GM23338 (cell line): ENCODE data around the gene ZFR2. TPM values are rescaled to one million over a fixed set of nuclear protein-coding genes. Genes with fewer than 3 reads are reported as not detected.

Experiments used
- ATAC-seq: fragments of 200-7000 bp; cut with Tn5 transposase; 3 replicates; pipeline ENCODE4 v1.9.1; 2020
- DNase-seq: peaks from one replicate; pipeline ENCODE4 v3.0.0-alpha.2; 2015; ENCODE audit warnings: low spot score
- H2AFZ ChIP-seq: fragments of 200-600 bp; sonication (generic); 2 replicates; pipeline ENCODE4 v1.8.0; 2016; ENCODE audit warnings: antibody characterized with exemption, mild to moderate bottlenecking, moderate library complexity
- H3F3A ChIP-seq: fragments of 200-600 bp; sonication (generic); replicated peaks from 2 replicates; pipeline ENCODE4 v1.8.0; 2017; ENCODE audit warnings: antibody characterized with exemption, mixed run types, low read depth
- H3K27ac ChIP-seq: fragments of 200-600 bp; sonication (generic); 2 replicates; pipeline ENCODE4 v1.6.1; 2016; ENCODE audit warnings: low read depth
- H3K27me3 ChIP-seq: fragments of 200-600 bp; sonication (generic); 2 replicates; pipeline ENCODE4 v1.8.0; 2016; ENCODE audit warnings: mild to moderate bottlenecking, mixed run types, moderate library complexity; ENCODE audit not compliant: insufficient read depth
- H3K36me3 ChIP-seq: fragments of 200-600 bp; sonication (generic); 2 replicates; pipeline ENCODE4 v1.8.0; 2016; ENCODE audit warnings: mild to moderate bottlenecking; ENCODE audit not compliant: insufficient read depth
- H3K4me1 ChIP-seq: fragments of 200-600 bp; sonication (generic); 2 replicates; pipeline ENCODE4 v1.8.0; 2016; ENCODE audit warnings: mild to moderate bottlenecking, moderate library complexity; ENCODE audit not compliant: insufficient read depth
- H3K4me2 ChIP-seq: fragments of 200-600 bp; sonication (generic); 2 replicates; pipeline ENCODE4 v1.7.1; 2017; ENCODE audit warnings: mixed run types
- H3K4me3 ChIP-seq: fragments of 200-600 bp; sonication (generic); 2 replicates; pipeline ENCODE4 v1.6.1; 2016; ENCODE audit warnings: mixed run types
- H3K79me2 ChIP-seq: fragments of 200-600 bp; sonication (generic); replicated peaks from 2 replicates; pipeline ENCODE4 v1.8.0; 2017; ENCODE audit warnings: mild to moderate bottlenecking; ENCODE audit not compliant: insufficient read depth
- H3K9me2 ChIP-seq: fragments of 200-600 bp; sonication (generic); 2 replicates; pipeline ENCODE4 v1.8.0; 2017; ENCODE audit not compliant: insufficient read depth
- H4K20me1 ChIP-seq: fragments of 200-600 bp; sonication (generic); replicated peaks from 2 replicates; pipeline ENCODE4 v1.8.0; 2017; ENCODE audit warnings: mild to moderate bottlenecking; ENCODE audit not compliant: insufficient read depth
- H3K27ac Mint-ChIP-seq: 2 replicates; pipeline ENCODE4 v1.8.0; 2020; ENCODE audit warnings: inconsistent platforms, mild to moderate bottlenecking, moderate library complexity, mixed read lengths
- H3K27me3 Mint-ChIP-seq: 3 replicates; pipeline ENCODE4 v1.8.0; 2022; ENCODE audit warnings: low read depth, mild to moderate bottlenecking, moderate library complexity, mixed read lengths, inconsistent platforms; ENCODE audit not compliant: insufficient read depth, poor library complexity
- H3K36me3 Mint-ChIP-seq: 3 replicates; pipeline ENCODE4 v1.8.0; 2021; ENCODE audit warnings: low read depth, mild to moderate bottlenecking, inconsistent platforms, moderate library complexity, mixed read lengths
- H3K4me1 Mint-ChIP-seq: 3 replicates; pipeline ENCODE4 v1.8.0; 2020; ENCODE audit warnings: mild to moderate bottlenecking, inconsistent platforms, mixed read lengths
- H3K4me3 Mint-ChIP-seq: 3 replicates; pipeline ENCODE4 v1.8.0; 2021; ENCODE audit warnings: moderate library complexity, mild to moderate bottlenecking, inconsistent platforms, mixed read lengths
- H3K9me3 Mint-ChIP-seq: 3 replicates; pipeline ENCODE4 v1.8.0; 2020; ENCODE audit warnings: moderate library complexity, mild to moderate bottlenecking, inconsistent platforms, mixed read lengths
- CREB1 ChIP-seq: fragments of 250-450 bp; sonication (Bioruptor Pico); IDR thresholded peaks from 2 replicates; pipeline ENCODE4 v1.5.0; 2020; ENCODE audit warnings: low read depth, mild to moderate bottlenecking, moderate library complexity
- EZH2 ChIP-seq: fragments of 200-600 bp; sonication (generic); IDR thresholded peaks from one replicate; pipeline ENCODE4 v1.8.0; 2017; ENCODE audit warnings: antibody characterized with exemption, mild to moderate bottlenecking, low read depth; ENCODE audit not compliant: unreplicated experiment
- EZH2phosphoT487 ChIP-seq: fragments of 200-600 bp; sonication (generic); IDR thresholded peaks from one replicate; pipeline ENCODE4 v1.8.1; 2018; ENCODE audit warnings: antibody characterized with exemption; ENCODE audit not compliant: unreplicated experiment
- JUNB ChIP-seq: IDR thresholded peaks from one replicate; pipeline ENCODE4 v1.6.1; 2016; ENCODE audit warnings: antibody characterized with exemption; ENCODE audit not compliant: unreplicated experiment
- NANOG ChIP-seq: IDR thresholded peaks from 2 replicates; pipeline ENCODE4 v1.6.1; 2016; ENCODE audit warnings: antibody characterized with exemption, borderline replicate concordance
- POLR2AphosphoS5 ChIP-seq: IDR thresholded peaks from 2 replicates; pipeline ENCODE4 v1.6.1; 2016; ENCODE audit warnings: antibody characterized with exemption, low read depth
- STAT1 ChIP-seq: IDR thresholded peaks from one replicate; pipeline ENCODE4 v1.6.1; 2016; ENCODE audit warnings: antibody characterized with exemption; ENCODE audit not compliant: unreplicated experiment
- ZNF114 ChIP-seq: fragments of 250-450 bp; sonication (Bioruptor Pico); IDR thresholded peaks from 2 replicates; pipeline ENCODE4 v1.5.0; 2020; ENCODE audit warnings: mild to moderate bottlenecking, moderate library complexity
- ZNF331 ChIP-seq: fragments of 250-450 bp; sonication (Bioruptor Pico); IDR thresholded peaks from 2 replicates; pipeline ENCODE4 v1.5.0; 2020; ENCODE audit warnings: low read depth, mild to moderate bottlenecking, moderate library complexity
- polyA plus RNA-seq: library from polyadenylated mRNA; unstranded; fragments of >200 nt; fragmentation: Nextera tagmentation; extraction: Ambion mirVana; gene quantifications from 2 replicates; pipeline ENCODE4 v1.2.1, GENCODE V29; 2016
- total RNA-seq: library from RNA; depleted of rRNA; stranded (reverse); fragments of >200 nt; shearing (Covaris generic); gene quantifications from 2 replicates; pipeline ENCODE4 v1.2.3, GENCODE V29; 2014
- TF ChIP-seq, protein P1 (sequence below): IDR thresholded peaks from 2 replicates; pipeline ENCODE4 v1.6.1; 2016; ENCODE audit warnings: antibody characterized with exemption
- TF ChIP-seq, protein P2 (sequence below): fragments of 250-450 bp; sonication (Bioruptor Pico); IDR thresholded peaks from 2 replicates; pipeline ENCODE4 v1.5.0; 2020; ENCODE audit warnings: mild to moderate bottlenecking, moderate library complexity
- TF ChIP-seq, protein P3 (sequence below), 2 experiments: fragments of 200-600 bp in 1 of 2; sonication (generic) in 1 of 2; conservative IDR thresholded peaks; 2 replicates each; pipeline versions ENCODE4 v1.5.1 to v1.6.1; 2016 to 2017; ENCODE audit warnings: antibody characterized with exemption in 2 of 2, low read depth in 2 of 2, mild to moderate bottlenecking in 2 of 2, moderate library complexity in 1 of 2
- TF ChIP-seq, protein P4 (sequence below): IDR thresholded peaks from one replicate; pipeline ENCODE4 v1.6.1; 2018; ENCODE audit warnings: antibody characterized with exemption; ENCODE audit not compliant: unreplicated experiment

The ZFR2 gene
- total and polyA plus RNA-seq, 2 experiments from 2014 or later = 15.8 to 31.3 TPM

DNA sequence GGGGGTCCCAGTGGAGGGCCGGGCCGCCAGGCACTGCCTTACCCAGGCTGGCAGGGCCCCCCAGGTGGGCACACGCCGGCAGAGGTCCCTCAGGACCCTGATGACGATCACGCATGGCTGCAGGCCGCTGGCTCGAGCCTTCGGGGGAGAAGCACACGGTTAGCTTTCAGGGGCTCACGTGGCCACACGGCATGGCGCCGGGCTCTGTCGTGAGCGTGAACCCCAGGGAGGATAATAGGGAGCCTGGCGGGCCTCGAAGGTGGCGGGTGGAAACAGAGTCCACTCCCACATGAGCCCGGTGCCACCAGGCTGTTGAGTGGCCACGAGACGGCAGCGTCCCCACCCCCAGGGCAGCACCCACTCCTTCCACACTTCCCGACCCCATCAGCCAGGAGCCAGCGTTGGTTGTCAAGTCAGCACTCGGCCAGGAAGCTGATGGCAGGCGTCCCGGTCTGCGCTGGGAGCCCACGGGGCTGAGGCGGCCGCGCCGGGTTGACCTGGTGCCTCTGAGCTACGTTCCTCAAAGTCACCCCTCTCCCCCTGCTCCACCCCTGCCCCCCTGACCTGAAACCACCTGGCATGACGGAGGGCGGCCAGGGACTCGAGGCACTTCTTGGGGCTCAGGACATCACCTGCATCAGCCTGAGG is 58.0 kb downstream of the ZFR2 start:
- Histone ChIP-seq H3K4me1 (no peaks in the 10 kb centered on the region), H3F3A (peaks cover 9% of the 10 kb centered on the region), H3K79me2 (no peaks in the 10 kb centered on the region), H3K4me3 (no peak overlapping the region), H4K20me1 (no peaks in the 10 kb centered on the region), H3K27me3 (no peaks in the 10 kb centered on the region), H3K36me3 (no peaks in the 10 kb centered on the region), H2AFZ (no peak overlapping the region), H3K27ac (no peak overlapping the region), H3K4me2 (no peak overlapping the region), H3K9me2 (no peaks in the 10 kb centered on the region)
- no peaks in the 10 kb centered on the region; the same call in 2 of the 3 replicates for H3K4me1 Mint-ChIP-seq
- no peak overlapping the region for H3K27ac Mint-ChIP-seq
- TF ChIP-seq EZH2phosphoT487 = no peak
- no peak for TF ChIP-seq ZNF331 (CRISPR knock-in tag)
- no peak for TF ChIP-seq CREB1 (CRISPR knock-in tag)
- TF ChIP-seq, protein P1, sequence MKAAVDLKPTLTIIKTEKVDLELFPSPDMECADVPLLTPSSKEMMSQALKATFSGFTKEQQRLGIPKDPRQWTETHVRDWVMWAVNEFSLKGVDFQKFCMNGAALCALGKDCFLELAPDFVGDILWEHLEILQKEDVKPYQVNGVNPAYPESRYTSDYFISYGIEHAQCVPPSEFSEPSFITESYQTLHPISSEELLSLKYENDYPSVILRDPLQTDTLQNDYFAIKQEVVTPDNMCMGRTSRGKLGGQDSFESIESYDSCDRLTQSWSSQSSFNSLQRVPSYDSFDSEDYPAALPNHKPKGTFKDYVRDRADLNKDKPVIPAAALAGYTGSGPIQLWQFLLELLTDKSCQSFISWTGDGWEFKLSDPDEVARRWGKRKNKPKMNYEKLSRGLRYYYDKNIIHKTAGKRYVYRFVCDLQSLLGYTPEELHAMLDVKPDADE = no peak
- no peak for TF ChIP-seq NANOG
- TF ChIP-seq POLR2AphosphoS5 = no peak
- TF ChIP-seq JUNB = no peak
- no peak for TF ChIP-seq EZH2
- no peak for TF ChIP-seq ZNF114 (CRISPR knock-in tag)
- TF ChIP-seq, protein P2, sequence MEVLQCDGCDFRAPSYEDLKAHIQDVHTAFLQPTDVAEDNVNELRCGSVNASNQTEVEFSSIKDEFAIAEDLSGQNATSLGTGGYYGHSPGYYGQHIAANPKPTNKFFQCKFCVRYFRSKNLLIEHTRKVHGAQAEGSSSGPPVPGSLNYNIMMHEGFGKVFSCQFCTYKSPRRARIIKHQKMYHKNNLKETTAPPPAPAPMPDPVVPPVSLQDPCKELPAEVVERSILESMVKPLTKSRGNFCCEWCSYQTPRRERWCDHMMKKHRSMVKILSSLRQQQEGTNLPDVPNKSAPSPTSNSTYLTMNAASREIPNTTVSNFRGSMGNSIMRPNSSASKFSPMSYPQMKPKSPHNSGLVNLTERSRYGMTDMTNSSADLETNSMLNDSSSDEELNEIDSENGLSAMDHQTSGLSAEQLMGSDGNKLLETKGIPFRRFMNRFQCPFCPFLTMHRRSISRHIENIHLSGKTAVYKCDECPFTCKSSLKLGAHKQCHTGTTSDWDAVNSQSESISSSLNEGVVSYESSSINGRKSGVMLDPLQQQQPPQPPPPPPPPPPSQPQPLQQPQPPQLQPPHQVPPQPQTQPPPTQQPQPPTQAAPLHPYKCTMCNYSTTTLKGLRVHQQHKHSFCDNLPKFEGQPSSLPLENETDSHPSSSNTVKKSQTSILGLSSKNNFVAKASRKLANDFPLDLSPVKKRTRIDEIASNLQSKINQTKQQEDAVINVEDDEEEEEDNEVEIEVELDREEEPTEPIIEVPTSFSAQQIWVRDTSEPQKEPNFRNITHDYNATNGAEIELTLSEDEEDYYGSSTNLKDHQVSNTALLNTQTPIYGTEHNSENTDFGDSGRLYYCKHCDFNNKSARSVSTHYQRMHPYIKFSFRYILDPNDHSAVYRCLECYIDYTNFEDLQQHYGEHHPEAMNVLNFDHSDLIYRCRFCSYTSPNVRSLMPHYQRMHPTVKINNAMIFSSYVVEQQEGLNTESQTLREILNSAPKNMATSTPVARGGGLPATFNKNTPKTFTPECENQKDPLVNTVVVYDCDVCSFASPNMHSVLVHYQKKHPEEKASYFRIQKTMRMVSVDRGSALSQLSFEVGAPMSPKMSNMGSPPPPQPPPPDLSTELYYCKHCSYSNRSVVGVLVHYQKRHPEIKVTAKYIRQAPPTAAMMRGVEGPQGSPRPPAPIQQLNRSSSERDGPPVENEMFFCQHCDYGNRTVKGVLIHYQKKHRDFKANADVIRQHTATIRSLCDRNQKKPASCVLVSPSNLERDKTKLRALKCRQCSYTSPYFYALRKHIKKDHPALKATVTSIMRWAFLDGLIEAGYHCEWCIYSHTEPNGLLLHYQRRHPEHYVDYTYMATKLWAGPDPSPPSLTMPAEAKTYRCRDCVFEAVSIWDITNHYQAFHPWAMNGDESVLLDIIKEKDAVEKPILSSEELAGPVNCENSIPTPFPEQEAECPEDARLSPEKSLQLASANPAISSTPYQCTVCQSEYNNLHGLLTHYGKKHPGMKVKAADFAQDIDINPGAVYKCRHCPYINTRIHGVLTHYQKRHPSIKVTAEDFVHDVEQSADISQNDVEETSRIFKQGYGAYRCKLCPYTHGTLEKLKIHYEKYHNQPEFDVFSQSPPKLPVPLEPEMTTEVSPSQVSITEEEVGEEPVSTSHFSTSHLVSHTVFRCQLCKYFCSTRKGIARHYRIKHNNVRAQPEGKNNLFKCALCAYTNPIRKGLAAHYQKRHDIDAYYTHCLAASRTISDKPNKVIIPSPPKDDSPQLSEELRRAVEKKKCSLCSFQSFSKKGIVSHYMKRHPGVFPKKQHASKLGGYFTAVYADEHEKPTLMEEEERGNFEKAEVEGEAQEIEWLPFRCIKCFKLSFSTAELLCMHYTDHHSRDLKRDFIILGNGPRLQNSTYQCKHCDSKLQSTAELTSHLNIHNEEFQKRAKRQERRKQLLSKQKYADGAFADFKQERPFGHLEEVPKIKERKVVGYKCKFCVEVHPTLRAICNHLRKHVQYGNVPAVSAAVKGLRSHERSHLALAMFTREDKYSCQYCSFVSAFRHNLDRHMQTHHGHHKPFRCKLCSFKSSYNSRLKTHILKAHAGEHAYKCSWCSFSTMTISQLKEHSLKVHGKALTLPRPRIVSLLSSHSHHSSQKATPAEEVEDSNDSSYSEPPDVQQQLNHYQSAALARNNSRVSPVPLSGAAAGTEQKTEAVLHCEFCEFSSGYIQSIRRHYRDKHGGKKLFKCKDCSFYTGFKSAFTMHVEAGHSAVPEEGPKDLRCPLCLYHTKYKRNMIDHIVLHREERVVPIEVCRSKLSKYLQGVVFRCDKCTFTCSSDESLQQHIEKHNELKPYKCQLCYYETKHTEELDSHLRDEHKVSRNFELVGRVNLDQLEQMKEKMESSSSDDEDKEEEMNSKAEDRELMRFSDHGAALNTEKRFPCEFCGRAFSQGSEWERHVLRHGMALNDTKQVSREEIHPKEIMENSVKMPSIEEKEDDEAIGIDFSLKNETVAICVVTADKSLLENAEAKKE (CRISPR knock-in tag) = no peak
- TF ChIP-seq, protein P3, sequence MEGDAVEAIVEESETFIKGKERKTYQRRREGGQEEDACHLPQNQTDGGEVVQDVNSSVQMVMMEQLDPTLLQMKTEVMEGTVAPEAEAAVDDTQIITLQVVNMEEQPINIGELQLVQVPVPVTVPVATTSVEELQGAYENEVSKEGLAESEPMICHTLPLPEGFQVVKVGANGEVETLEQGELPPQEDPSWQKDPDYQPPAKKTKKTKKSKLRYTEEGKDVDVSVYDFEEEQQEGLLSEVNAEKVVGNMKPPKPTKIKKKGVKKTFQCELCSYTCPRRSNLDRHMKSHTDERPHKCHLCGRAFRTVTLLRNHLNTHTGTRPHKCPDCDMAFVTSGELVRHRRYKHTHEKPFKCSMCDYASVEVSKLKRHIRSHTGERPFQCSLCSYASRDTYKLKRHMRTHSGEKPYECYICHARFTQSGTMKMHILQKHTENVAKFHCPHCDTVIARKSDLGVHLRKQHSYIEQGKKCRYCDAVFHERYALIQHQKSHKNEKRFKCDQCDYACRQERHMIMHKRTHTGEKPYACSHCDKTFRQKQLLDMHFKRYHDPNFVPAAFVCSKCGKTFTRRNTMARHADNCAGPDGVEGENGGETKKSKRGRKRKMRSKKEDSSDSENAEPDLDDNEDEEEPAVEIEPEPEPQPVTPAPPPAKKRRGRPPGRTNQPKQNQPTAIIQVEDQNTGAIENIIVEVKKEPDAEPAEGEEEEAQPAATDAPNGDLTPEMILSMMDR (conservative IDR thresholded peaks at IDR 0.05; ENCODE audit: low read depth in 2 of 2) = no peak
- no peak for TF ChIP-seq STAT1
- TF ChIP-seq, protein P4, sequence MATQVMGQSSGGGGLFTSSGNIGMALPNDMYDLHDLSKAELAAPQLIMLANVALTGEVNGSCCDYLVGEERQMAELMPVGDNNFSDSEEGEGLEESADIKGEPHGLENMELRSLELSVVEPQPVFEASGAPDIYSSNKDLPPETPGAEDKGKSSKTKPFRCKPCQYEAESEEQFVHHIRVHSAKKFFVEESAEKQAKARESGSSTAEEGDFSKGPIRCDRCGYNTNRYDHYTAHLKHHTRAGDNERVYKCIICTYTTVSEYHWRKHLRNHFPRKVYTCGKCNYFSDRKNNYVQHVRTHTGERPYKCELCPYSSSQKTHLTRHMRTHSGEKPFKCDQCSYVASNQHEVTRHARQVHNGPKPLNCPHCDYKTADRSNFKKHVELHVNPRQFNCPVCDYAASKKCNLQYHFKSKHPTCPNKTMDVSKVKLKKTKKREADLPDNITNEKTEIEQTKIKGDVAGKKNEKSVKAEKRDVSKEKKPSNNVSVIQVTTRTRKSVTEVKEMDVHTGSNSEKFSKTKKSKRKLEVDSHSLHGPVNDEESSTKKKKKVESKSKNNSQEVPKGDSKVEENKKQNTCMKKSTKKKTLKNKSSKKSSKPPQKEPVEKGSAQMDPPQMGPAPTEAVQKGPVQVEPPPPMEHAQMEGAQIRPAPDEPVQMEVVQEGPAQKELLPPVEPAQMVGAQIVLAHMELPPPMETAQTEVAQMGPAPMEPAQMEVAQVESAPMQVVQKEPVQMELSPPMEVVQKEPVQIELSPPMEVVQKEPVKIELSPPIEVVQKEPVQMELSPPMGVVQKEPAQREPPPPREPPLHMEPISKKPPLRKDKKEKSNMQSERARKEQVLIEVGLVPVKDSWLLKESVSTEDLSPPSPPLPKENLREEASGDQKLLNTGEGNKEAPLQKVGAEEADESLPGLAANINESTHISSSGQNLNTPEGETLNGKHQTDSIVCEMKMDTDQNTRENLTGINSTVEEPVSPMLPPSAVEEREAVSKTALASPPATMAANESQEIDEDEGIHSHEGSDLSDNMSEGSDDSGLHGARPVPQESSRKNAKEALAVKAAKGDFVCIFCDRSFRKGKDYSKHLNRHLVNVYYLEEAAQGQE = no peak
- peaks cover 4% of the 10 kb centered on the region for H3K9me3 Mint-ChIP-seq
- DNase-seq (no peak), ATAC-seq (peak; percentile 27; the same call in 2 of the 3 replicates)
- peaks cover 10% of the 10 kb centered on the region for H3K27me3 Mint-ChIP-seq
- peaks cover 4% of the 10 kb centered on the region; the same call in 2 of the 3 replicates for H3K36me3 Mint-ChIP-seq
- no peak overlapping the region for H3K4me3 Mint-ChIP-seq
